ENCODE data around the gene WHRN. TPM values are rescaled to one million over a fixed set of nuclear protein-coding genes. Genes with fewer than 3 reads are reported as not detected.

The WHRN gene
- total and polyA plus RNA-seq, 5 donors from 2014 or later, result 1.00 to 24.2 (median 1.4) TPM

DNA sequence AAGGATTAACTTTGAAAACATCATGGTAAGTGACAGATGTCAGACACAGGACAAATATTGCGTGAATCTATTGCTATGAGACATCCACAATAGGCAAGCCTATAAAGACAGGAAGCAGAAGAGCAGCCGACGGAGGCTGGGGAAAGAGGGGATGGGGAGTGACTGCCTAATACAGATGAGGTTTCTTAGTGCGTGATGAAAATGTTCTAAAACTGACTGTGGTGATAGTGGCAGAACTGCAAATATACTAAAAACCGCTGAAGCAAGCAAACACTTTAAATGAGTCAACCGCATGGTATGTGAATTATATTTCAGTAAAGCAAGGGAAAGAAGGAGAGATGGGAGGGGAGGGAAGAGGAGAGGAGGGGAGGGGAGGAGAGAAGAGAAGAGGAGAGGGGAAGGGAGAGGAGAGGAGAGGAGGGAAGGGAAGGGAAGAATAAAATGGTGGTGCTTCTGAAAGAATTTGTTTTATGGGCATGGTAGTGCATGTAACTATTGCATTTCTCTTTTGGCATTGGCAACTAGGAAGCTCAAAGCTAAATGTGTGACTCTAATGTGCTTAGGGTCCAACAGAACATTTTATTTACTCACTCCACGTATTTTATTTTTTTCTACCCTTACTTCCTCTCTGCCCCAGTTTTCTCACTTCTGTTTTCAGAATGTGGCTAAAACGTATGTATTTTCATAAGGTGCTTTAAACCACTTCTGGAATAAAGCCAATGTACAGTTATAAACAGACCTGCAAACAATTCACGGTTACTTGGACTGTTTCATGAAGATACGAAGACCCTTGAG, 138.7 kb downstream of the WHRN start:
- H3K4me3 Mint-ChIP-seq, result peak overlapping the region; percentile 27 to 93 (median 70)
- peaks cover 0 to 2% (median 0%) of the 10 kb centered on the region in 7 donors for H3K9me3 Mint-ChIP-seq
- Histone ChIP-seq H3K9me3 (ENCODE audit: control insufficient read depth in 2 of 2, low read length in 2 of 2) (no peaks in the 10 kb centered on the region), H3K27ac (ENCODE audit: insufficient read depth, low read length, poor library complexity, severe bottlenecking) (peak overlapping the region; percentile 98), H3K4me3 (ENCODE audit: low read depth, low read length) (peak overlapping the region; percentile 67), H3K4me1 (ENCODE audit: control insufficient read depth, insufficient read depth, low read length, poor library complexity, severe bottlenecking) (peaks cover 98% of the 10 kb centered on the region), H3K27me3 (ENCODE audit: control insufficient read depth, insufficient read depth, low read length) (no peaks in the 10 kb centered on the region), H3K36me3 (ENCODE audit: control insufficient read depth, insufficient read depth, low read length) (peaks cover 92% of the 10 kb centered on the region)
- H3K27ac Mint-ChIP-seq, result peak overlapping the region; percentile 88 to 95 (median 92)
- no peaks in the 10 kb centered on the region for H3K27me3 Mint-ChIP-seq
- H3K4me1 Mint-ChIP-seq, result peaks cover 27 to 93% (median 60%) of the 10 kb centered on the region in 4 donors
- DNase-seq, result peak in 1 of 3 donors; percentile 61
- peaks cover 50% of the 10 kb centered on the region for H3K36me3 Mint-ChIP-seq
- ATAC-seq (ENCODE audit: low read depth in 2 of 2), result peak; percentile 30 to 49

DNA sequence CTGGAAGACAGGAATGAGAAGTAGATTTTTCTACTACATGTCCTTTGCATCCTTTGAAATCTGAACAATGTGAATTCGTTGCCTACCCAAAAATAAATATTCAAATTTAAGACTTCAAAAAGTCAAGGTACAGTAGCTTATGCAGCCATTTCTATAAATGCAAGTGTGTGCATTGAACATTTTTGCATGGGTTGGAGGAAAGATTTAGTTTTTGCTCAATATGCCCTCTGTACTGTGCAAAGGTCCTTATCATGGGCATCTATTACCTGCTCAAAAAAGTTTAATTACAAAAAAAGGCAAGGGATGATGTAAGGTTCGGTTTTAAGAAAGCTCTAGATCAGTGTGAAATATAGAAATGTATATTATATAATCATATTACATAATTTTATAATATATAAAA, 140.1 kb downstream of the WHRN start:
- H3K27ac Mint-ChIP-seq, result peak overlapping the region in 1 of 3 donors; percentile 96
- Histone ChIP-seq H3K36me3 (ENCODE audit: control insufficient read depth, insufficient read depth, low read length) (peaks cover 93% of the 10 kb centered on the region), H3K27me3 (ENCODE audit: control insufficient read depth, insufficient read depth, low read length) (no peaks in the 10 kb centered on the region), H3K9me3 (ENCODE audit: control insufficient read depth in 2 of 2, low read length in 2 of 2) (no peaks in the 10 kb centered on the region), H3K4me1 (ENCODE audit: control insufficient read depth, insufficient read depth, low read length, poor library complexity, severe bottlenecking) (peaks cover 92% of the 10 kb centered on the region), H3K4me3 (ENCODE audit: low read depth, low read length) (no peak overlapping the region), H3K27ac (ENCODE audit: insufficient read depth, low read length, poor library complexity, severe bottlenecking) (peak overlapping the region; percentile 98)
- peaks cover 63% of the 10 kb centered on the region for H3K36me3 Mint-ChIP-seq
- H3K27me3 Mint-ChIP-seq, result no peaks in the 10 kb centered on the region
- H3K4me1 Mint-ChIP-seq, result peaks cover 27 to 95% (median 66%) of the 10 kb centered on the region in 4 donors
- DNase-seq, result no peak
- H3K9me3 Mint-ChIP-seq, result peaks cover 0 to 2% (median 0%) of the 10 kb centered on the region in 7 donors
- ATAC-seq (ENCODE audit: low read depth in 2 of 2), result no peak
- H3K4me3 Mint-ChIP-seq, result no peak overlapping the region

DNA sequence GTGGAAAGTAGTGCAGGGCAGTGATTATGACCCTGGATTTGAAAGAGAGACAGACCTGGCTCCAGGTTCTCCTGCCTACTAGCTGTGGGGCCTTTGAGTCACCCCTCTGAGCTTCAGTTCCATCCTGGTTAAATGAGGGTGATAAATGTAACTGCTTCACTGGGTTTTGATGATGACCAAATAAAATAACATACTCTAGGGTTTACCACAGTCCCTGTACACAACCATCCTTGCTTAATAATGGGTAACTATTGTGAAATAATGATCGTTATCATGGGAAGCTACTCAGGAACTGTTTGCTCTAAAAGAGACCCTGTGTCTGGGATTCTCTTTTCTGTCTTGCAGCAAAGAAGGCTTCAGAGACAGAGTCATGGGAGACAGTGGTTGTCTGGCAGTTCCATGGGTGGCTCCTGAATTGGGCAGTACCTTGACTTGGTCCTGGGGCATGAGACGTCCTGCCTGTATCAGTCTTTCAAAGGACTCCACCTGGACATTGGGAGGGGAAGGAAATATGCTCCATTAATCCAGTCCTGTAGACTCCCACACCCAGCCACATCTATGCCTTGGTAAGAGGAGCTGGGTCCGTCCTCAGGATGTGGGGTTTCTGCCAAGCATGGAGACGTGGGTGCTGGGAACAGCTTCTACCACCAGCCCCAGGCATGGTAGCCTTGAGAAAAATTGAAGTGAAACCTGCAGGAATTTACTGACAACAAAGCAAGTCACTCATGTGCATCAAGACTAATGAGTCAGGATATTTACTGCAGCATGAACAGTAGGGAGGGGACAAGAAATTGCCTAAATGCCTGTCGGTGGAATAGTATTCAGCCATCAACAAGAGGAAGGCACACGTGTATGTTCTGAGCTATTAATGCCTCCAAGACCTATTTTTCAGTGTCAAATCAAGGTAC, 140.9 kb downstream of the WHRN start:
- ATAC-seq (ENCODE audit: low read depth in 2 of 2) (no peak), DNase-seq (no peak)
- Histone ChIP-seq H3K27me3 (ENCODE audit: control insufficient read depth, insufficient read depth, low read length) (no peaks in the 10 kb centered on the region), H3K36me3 (ENCODE audit: control insufficient read depth, insufficient read depth, low read length) (peaks cover 93% of the 10 kb centered on the region), H3K27ac (ENCODE audit: insufficient read depth, low read length, poor library complexity, severe bottlenecking) (peak overlapping the region; percentile 98), H3K9me3 (ENCODE audit: control insufficient read depth in 2 of 2, low read length in 2 of 2) (no peaks in the 10 kb centered on the region), H3K4me1 (ENCODE audit: control insufficient read depth, insufficient read depth, low read length, poor library complexity, severe bottlenecking) (peaks cover 84% of the 10 kb centered on the region), H3K4me3 (ENCODE audit: low read depth, low read length) (peak overlapping the region; percentile 26)
- Mint-ChIP-seq H3K4me3 (peak overlapping the region in 3 of 4 donors; percentile 8 to 41 (median 29)), H3K27me3 (no peaks in the 10 kb centered on the region), H3K27ac (peak overlapping the region; percentile 95 to 97 (median 96)), H3K4me1 (peaks cover 23 to 94% (median 62%) of the 10 kb centered on the region in 4 donors), H3K36me3 (peaks cover 65% of the 10 kb centered on the region), H3K9me3 (no peaks in the 10 kb centered on the region)

DNA sequence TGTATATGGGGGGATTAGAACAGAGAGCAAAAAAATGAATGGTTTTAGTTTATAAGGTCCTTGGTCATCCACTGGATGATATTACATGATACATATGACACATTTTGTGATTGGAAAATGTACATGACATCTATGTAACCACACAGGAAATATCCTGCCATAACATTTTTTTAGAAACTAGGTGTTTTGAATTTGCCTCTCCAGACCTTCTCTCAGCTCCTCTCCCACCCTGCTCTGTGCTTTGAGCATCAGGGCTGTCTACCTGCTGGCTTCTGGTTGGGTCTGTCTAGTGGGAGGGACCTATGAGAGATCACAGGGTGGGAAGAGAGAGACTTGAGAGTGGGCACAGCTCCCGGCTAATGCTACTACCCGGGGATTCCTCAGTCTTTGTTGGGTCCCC, 141.8 kb downstream of the WHRN start:
- peak overlapping the region; percentile 95 to 97 (median 96) for H3K27ac Mint-ChIP-seq
- no peaks in the 10 kb centered on the region for H3K9me3 Mint-ChIP-seq
- Histone ChIP-seq H3K36me3 (ENCODE audit: control insufficient read depth, insufficient read depth, low read length) (peaks cover 93% of the 10 kb centered on the region), H3K9me3 (ENCODE audit: control insufficient read depth in 2 of 2, low read length in 2 of 2) (no peaks in the 10 kb centered on the region), H3K4me3 (ENCODE audit: low read depth, low read length) (peak overlapping the region; percentile 26), H3K27ac (ENCODE audit: insufficient read depth, low read length, poor library complexity, severe bottlenecking) (peak overlapping the region; percentile 98), H3K27me3 (ENCODE audit: control insufficient read depth, insufficient read depth, low read length) (no peaks in the 10 kb centered on the region), H3K4me1 (ENCODE audit: control insufficient read depth, insufficient read depth, low read length, poor library complexity, severe bottlenecking) (peaks cover 75% of the 10 kb centered on the region)
- H3K27me3 Mint-ChIP-seq, result no peaks in the 10 kb centered on the region
- peaks cover 23 to 90% (median 58%) of the 10 kb centered on the region in 4 donors for H3K4me1 Mint-ChIP-seq
- peaks cover 65% of the 10 kb centered on the region for H3K36me3 Mint-ChIP-seq
- DNase-seq (no peak), ATAC-seq (ENCODE audit: low read depth in 2 of 2) (peak; percentile 33 to 42)
- H3K4me3 Mint-ChIP-seq, result peak overlapping the region; percentile 12 to 79 (median 75)

DNA sequence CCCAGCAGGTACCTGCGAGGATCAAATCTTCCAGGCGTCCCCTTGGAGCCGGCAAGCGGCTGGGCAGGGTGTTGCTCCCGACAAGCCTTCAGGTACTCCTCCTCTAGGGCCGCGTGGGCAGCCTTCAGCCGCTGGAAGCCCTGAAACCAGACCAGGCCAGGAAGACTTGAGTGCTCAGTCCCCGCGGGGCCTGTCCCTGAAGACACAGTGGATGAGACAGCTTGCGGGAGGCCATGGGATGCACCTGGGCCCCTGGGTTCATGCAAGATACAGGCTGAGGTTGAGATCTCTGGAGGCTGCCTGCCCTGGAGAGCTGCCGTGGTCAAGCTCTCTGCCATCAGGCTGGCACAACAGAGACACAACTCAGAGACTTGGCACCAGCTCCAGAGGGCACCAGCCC, 142.9 kb downstream of the WHRN start:
- H3K27ac ChIP-seq (ENCODE audit: insufficient read depth, low read length, poor library complexity, severe bottlenecking), result peak overlapping the region; percentile 98
- Mint-ChIP-seq H3K4me1 (peaks cover 27 to 85% (median 60%) of the 10 kb centered on the region in 4 donors), H3K36me3 (peaks cover 72% of the 10 kb centered on the region), H3K4me3 (peak overlapping the region in 1 of 4 donors; percentile 81), H3K9me3 (no peaks in the 10 kb centered on the region), H3K27ac (peak overlapping the region; percentile 14 to 95 (median 88)), H3K27me3 (no peaks in the 10 kb centered on the region)
- H3K27me3 ChIP-seq (ENCODE audit: control insufficient read depth, insufficient read depth, low read length), result no peaks in the 10 kb centered on the region
- DNase-seq (no peak), ATAC-seq (ENCODE audit: low read depth in 2 of 2) (no peak)
- H3K4me3 ChIP-seq (ENCODE audit: low read depth, low read length), result no peak overlapping the region
- peaks cover 93% of the 10 kb centered on the region for H3K36me3 ChIP-seq (ENCODE audit: control insufficient read depth, insufficient read depth, low read length)
- peaks cover 72% of the 10 kb centered on the region for H3K4me1 ChIP-seq (ENCODE audit: control insufficient read depth, insufficient read depth, low read length, poor library complexity, severe bottlenecking)
- H3K9me3 ChIP-seq (ENCODE audit: control insufficient read depth in 2 of 2, low read length in 2 of 2), result no peaks in the 10 kb centered on the region

DNA sequence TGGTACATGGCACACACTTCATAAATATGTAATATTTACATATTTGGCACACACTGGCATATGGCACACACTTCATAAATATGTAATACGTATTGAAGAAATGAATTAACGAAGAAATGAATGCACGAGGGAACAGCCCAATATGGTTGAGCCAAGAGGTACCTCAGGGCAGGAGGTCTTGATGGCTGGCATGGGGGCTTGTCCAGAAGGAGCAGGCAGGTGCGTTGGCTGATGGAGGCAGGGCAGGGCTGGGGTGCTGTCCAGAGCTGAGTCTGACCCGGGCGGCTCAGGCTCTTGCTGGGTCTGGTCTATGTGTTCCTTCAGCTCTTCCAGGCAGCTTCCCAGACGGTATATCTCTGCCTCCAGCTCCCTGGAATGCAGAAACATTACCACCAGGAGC, 143.7 kb downstream of the WHRN start:
- ATAC-seq (ENCODE audit: low read depth in 2 of 2) (no peak), DNase-seq (no peak)
- Histone ChIP-seq H3K27ac (ENCODE audit: insufficient read depth, low read length, poor library complexity, severe bottlenecking) (peak overlapping the region; percentile 98), H3K4me1 (ENCODE audit: control insufficient read depth, insufficient read depth, low read length, poor library complexity, severe bottlenecking) (peaks cover 63% of the 10 kb centered on the region), H3K36me3 (ENCODE audit: control insufficient read depth, insufficient read depth, low read length) (peaks cover 93% of the 10 kb centered on the region), H3K27me3 (ENCODE audit: control insufficient read depth, insufficient read depth, low read length) (no peaks in the 10 kb centered on the region), H3K4me3 (ENCODE audit: low read depth, low read length) (no peak overlapping the region), H3K9me3 (ENCODE audit: control insufficient read depth in 2 of 2, low read length in 2 of 2) (no peaks in the 10 kb centered on the region)
- H3K4me3 Mint-ChIP-seq, result no peak overlapping the region
- peak overlapping the region; percentile 79 to 94 (median 92) for H3K27ac Mint-ChIP-seq
- H3K36me3 Mint-ChIP-seq, result peaks cover 70% of the 10 kb centered on the region
- H3K4me1 Mint-ChIP-seq, result peaks cover 21 to 81% (median 58%) of the 10 kb centered on the region in 4 donors
- no peaks in the 10 kb centered on the region for H3K9me3 Mint-ChIP-seq
- no peaks in the 10 kb centered on the region for H3K27me3 Mint-ChIP-seq

DNA sequence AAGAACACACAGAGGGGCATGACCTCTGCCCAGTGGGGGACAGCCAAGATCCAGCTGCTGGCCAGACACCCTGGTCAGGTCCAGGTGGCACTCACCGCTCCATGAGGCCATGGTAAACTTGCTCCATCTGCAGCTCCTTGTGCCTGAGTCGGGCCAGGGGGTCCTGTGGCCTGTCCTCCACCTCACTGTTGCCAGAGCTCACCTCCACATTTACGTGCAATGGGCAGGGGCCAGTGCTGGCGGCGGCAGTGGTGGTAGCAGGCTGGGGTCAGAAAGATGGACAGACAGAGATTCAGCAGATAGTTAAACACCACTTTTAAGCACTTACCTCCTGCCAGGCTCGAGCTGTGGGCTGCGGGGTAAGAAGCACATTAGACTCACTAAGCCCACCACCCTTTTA, 145.5 kb downstream of the WHRN start:
- Histone ChIP-seq H3K27me3 (ENCODE audit: control insufficient read depth, insufficient read depth, low read length) (no peaks in the 10 kb centered on the region), H3K36me3 (ENCODE audit: control insufficient read depth, insufficient read depth, low read length) (peaks cover 96% of the 10 kb centered on the region), H3K4me1 (ENCODE audit: control insufficient read depth, insufficient read depth, low read length, poor library complexity, severe bottlenecking) (peaks cover 47% of the 10 kb centered on the region), H3K9me3 (ENCODE audit: control insufficient read depth in 2 of 2, low read length in 2 of 2) (no peaks in the 10 kb centered on the region), H3K27ac (ENCODE audit: insufficient read depth, low read length, poor library complexity, severe bottlenecking) (no peak overlapping the region), H3K4me3 (ENCODE audit: low read depth, low read length) (no peak overlapping the region)
- Mint-ChIP-seq H3K4me1 (peaks cover 21 to 69% (median 46%) of the 10 kb centered on the region in 4 donors), H3K27me3 (no peaks in the 10 kb centered on the region), H3K4me3 (no peak overlapping the region), H3K27ac (peak overlapping the region; percentile 30 to 94 (median 92)), H3K9me3 (no peaks in the 10 kb centered on the region), H3K36me3 (peaks cover 64% of the 10 kb centered on the region)
- DNase-seq, result no peak
- ATAC-seq (ENCODE audit: low read depth in 2 of 2), result no peak
